GM10847 (cell line): ENCODE data around the gene DYNLRB2.

ENCODE experiments used
- POLR2A ChIP-seq: IDR thresholded peaks from 2 replicates; pipeline ENCODE4 v1.6.1; 2011; ENCODE audit not compliant: insufficient read length; ENCODE audit errors: extremely low read depth

The DYNLRB2 gene

GRCh38 chr16:80540516-80541305 lies at the start of gene DYNLRB2:
Gene DYNLRB2, plus strand, starts transcription at chr16:80540993. Its CDS starts 84 bp downstream, at chr16:80541077.
- peak; percentile 58 for TF ChIP-seq POLR2A

- no peak for TF ChIP-seq POLR2A
These were observed 40.5 kb upstream of the DYNLRB2 start for GRCh38 chr16:80500116-80500859.

GRCh38 chr16:80500961-80501525 lies 39.8 kb upstream of the DYNLRB2 start:
- TF ChIP-seq POLR2A: no peak

GRCh38 chr16:80503107-80503506 lies 37.7 kb upstream of the DYNLRB2 start:
- no peak for TF ChIP-seq POLR2A

- no peak for TF ChIP-seq POLR2A
These were observed 33.3 kb upstream of the DYNLRB2 start for GRCh38 chr16:80507538-80507937.

- no peak for TF ChIP-seq POLR2A
These were observed 30.9 kb upstream of the DYNLRB2 start for GRCh38 chr16:80509872-80510271.

GRCh38 chr16:80511824-80512592 lies 28.8 kb upstream of the DYNLRB2 start:
- TF ChIP-seq POLR2A: no peak

- TF ChIP-seq POLR2A: no peak
These were observed 28.3 kb upstream of the DYNLRB2 start for GRCh38 chr16:80512593-80512853.

GRCh38 chr16:80515374-80515773 lies 25.4 kb upstream of the DYNLRB2 start:
- TF ChIP-seq POLR2A: no peak

- TF ChIP-seq POLR2A: no peak
These were observed 22.9 kb upstream of the DYNLRB2 start for GRCh38 chr16:80517846-80518245.

- TF ChIP-seq POLR2A: no peak
These were observed 22.4 kb upstream of the DYNLRB2 start for GRCh38 chr16:80518436-80518835.

- no peak for TF ChIP-seq POLR2A
These were observed 21.6 kb upstream of the DYNLRB2 start for GRCh38 chr16:80519189-80519588.

GRCh38 chr16:80525420-80525819 lies 15.4 kb upstream of the DYNLRB2 start:
- TF ChIP-seq POLR2A: no peak

GRCh38 chr16:80526418-80527061 lies 14.3 kb upstream of the DYNLRB2 start:
- TF ChIP-seq POLR2A: no peak

GRCh38 chr16:80527297-80527696 lies 13.5 kb upstream of the DYNLRB2 start:
- TF ChIP-seq POLR2A: no peak
